ENCODE data around the gene LDLRAD1.

LDLRAD1 gene

DNA sequence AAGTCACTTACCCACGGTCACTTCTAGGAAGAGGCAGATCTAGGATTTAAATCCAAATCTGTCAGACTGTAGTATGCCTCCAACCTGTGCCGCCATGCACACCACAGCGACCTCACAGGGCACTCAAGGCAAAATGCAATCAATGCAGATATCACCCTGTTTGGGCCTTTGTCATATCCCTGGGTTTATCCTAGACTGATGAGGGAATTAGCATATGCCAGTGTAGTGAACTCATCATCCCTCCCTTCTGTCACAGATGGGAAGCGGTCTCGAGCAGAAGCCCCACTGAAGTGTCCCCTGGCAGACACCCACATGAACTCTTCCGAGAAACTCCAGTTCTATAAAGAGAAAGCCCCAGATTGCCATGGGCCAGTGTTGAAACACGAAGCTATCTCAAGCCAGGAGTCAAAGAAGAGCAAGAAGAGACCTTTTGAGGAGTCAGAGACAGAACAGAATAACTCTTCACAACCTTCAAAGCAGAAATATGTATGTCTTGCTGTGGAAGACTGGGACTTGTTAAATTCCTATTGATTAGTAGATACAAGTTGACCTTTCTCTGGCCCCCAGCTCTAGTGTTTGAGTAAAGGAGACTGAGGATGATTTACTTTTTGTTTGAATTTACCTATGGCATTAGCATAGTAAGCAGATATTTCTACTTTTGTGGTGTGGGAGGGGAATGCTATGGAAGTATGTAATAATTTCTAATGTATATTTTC is 50.4 kb downstream of the LDLRAD1 start:
- TF ChIP-seq, protein P1, sequence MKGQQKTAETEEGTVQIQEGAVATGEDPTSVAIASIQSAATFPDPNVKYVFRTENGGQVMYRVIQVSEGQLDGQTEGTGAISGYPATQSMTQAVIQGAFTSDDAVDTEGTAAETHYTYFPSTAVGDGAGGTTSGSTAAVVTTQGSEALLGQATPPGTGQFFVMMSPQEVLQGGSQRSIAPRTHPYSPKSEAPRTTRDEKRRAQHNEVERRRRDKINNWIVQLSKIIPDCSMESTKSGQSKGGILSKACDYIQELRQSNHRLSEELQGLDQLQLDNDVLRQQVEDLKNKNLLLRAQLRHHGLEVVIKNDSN (IDR thresholded peaks at IDR 0.05), result no peak
- no peak for TF ChIP-seq RAD21 (IDR thresholded peaks at IDR 0.05; ENCODE audit: low read depth)
- TF ChIP-seq ZBTB7A (IDR thresholded peaks at IDR 0.05; ENCODE audit: low read depth), result no peak
- no peak for TF ChIP-seq EGR1 (IDR thresholded peaks at IDR 0.05)
- TF ChIP-seq, protein P2, sequence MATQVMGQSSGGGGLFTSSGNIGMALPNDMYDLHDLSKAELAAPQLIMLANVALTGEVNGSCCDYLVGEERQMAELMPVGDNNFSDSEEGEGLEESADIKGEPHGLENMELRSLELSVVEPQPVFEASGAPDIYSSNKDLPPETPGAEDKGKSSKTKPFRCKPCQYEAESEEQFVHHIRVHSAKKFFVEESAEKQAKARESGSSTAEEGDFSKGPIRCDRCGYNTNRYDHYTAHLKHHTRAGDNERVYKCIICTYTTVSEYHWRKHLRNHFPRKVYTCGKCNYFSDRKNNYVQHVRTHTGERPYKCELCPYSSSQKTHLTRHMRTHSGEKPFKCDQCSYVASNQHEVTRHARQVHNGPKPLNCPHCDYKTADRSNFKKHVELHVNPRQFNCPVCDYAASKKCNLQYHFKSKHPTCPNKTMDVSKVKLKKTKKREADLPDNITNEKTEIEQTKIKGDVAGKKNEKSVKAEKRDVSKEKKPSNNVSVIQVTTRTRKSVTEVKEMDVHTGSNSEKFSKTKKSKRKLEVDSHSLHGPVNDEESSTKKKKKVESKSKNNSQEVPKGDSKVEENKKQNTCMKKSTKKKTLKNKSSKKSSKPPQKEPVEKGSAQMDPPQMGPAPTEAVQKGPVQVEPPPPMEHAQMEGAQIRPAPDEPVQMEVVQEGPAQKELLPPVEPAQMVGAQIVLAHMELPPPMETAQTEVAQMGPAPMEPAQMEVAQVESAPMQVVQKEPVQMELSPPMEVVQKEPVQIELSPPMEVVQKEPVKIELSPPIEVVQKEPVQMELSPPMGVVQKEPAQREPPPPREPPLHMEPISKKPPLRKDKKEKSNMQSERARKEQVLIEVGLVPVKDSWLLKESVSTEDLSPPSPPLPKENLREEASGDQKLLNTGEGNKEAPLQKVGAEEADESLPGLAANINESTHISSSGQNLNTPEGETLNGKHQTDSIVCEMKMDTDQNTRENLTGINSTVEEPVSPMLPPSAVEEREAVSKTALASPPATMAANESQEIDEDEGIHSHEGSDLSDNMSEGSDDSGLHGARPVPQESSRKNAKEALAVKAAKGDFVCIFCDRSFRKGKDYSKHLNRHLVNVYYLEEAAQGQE (IDR thresholded peaks at IDR 0.05; ENCODE audit: low read depth), result no peak
- no peak for TF ChIP-seq TCF12 (IDR thresholded peaks at IDR 0.05; ENCODE audit: low read depth)
- no peak for TF ChIP-seq TEAD4 (IDR thresholded peaks at IDR 0.05)
- TF ChIP-seq, protein P3, sequence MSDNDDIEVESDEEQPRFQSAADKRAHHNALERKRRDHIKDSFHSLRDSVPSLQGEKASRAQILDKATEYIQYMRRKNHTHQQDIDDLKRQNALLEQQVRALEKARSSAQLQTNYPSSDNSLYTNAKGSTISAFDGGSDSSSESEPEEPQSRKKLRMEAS (IDR thresholded peaks at IDR 0.05), result no peak
- no peak for TF ChIP-seq FOXM1 (IDR thresholded peaks at IDR 0.05; ENCODE audit: borderline replicate concordance, low read depth)
- no peak for TF ChIP-seq TAF1 (IDR thresholded peaks at IDR 0.05; ENCODE audit: low read depth)
- TF ChIP-seq NFIC (IDR thresholded peaks at IDR 0.05), result no peak
- no peak for TF ChIP-seq CREB1 (IDR thresholded peaks at IDR 0.05; ENCODE audit: low read depth)

DNA sequence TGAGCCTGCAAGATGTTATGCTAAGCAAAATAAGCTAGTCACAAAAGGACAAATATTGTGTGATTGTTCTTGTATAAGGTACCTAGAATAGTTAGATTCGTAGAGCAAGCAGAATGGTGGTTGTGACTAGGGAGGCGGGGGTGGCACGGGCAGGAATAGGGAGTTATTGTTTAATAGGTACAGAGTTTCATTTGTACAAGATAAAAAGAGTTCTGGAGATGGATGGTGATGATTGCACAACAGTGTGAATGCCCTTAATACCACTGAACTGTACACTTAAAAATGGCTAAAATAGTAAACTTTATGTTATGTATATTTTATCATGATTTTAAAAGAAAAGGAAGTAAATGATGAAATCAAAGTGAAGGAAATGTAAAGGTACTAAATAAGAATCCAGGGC is 51.2 kb downstream of the LDLRAD1 start:
- TF ChIP-seq, protein P1 (IDR thresholded peaks at IDR 0.05), result no peak
- TF ChIP-seq, protein P2 (IDR thresholded peaks at IDR 0.05; ENCODE audit: low read depth), result no peak
- TF ChIP-seq EGR1 (IDR thresholded peaks at IDR 0.05) (no peak), TCF12 (IDR thresholded peaks at IDR 0.05; ENCODE audit: low read depth) (no peak), RAD21 (IDR thresholded peaks at IDR 0.05; ENCODE audit: low read depth) (no peak), TAF1 (IDR thresholded peaks at IDR 0.05; ENCODE audit: low read depth) (no peak), EP300 (IDR thresholded peaks at IDR 0.05; ENCODE audit: borderline replicate concordance) (no peak), CREB1 (IDR thresholded peaks at IDR 0.05; ENCODE audit: low read depth) (no peak), NFIC (IDR thresholded peaks at IDR 0.05) (no peak), TEAD4 (IDR thresholded peaks at IDR 0.05) (no peak), YY1 (IDR thresholded peaks at IDR 0.05; ENCODE audit: low read depth) (no peak), ZBTB7A (IDR thresholded peaks at IDR 0.05; ENCODE audit: low read depth) (no peak)
- TF ChIP-seq, protein P3 (IDR thresholded peaks at IDR 0.05), result no peak

DNA sequence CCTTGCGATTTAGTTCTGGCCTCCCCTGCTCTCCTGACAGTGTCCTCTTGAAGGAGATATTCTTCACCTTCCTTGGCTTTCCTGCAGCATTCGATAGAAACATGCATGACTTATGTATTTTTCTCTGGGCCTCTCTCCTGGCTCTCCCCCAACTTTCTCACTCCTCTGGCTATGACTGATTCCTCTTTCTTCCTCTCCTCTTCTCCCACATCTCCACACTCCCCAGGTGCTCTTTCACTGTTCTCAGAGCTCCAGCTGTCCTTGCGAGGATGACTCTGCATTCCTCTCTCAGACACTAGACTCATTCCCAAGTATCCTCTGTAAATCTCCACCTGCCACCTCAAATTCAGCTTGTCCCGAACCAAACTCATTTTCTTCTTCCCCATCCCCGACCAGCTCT is 53.9 kb downstream of the LDLRAD1 start:
- no peak for TF ChIP-seq FOXM1 (IDR thresholded peaks at IDR 0.05; ENCODE audit: borderline replicate concordance, low read depth)
- no peak for TF ChIP-seq TEAD4 (IDR thresholded peaks at IDR 0.05)

DNA sequence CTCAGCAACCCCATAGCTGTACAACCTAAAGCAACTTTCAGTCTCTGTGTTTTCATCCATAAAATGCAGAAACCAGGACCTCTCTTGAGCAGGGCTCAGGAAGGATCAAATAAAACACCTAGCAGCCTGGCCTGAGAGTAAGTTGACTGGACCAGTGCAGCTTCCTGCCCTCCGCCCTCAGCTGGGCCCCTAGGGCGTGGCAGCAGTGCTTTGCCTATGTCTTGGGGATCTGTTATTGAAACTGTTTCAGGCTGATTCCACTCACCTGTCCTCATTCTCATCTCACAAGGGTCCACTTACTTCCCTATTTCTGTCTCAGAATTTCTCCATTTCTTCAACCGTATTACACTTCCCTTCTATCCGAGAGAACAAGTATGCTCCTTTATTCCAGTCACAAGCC is 54.5 kb downstream of the LDLRAD1 start:
- no peak for TF ChIP-seq RAD21 (IDR thresholded peaks at IDR 0.05; ENCODE audit: low read depth)
- TF ChIP-seq, protein P1 (IDR thresholded peaks at IDR 0.05), result no peak
- TF ChIP-seq FOXM1 (IDR thresholded peaks at IDR 0.05; ENCODE audit: borderline replicate concordance, low read depth), result no peak

DNA sequence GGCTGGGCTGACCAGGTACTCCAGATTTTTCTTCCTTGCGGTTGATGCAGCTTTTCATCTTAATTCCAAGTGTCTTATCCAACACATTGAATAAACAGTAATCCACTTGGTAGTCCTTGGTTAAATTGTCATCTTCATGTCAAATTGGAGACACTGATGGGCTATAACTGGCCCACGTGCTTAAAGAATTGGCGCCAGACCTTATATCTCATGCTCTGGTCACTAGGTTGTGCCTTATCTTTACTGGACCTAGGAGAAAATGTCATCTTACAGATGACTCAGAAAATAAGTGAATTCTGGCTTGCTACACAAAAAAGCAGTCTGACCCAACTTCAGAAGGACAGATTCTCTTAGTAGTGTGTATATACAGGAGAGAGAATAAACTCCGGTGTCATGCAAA is 55.6 kb downstream of the LDLRAD1 start:
- TF ChIP-seq CEBPB (IDR thresholded peaks at IDR 0.05) (no peak), YY1 (IDR thresholded peaks at IDR 0.05; ENCODE audit: low read depth) (no peak), NFIC (IDR thresholded peaks at IDR 0.05) (no peak)
- TF ChIP-seq, protein P1 (IDR thresholded peaks at IDR 0.05), result no peak

Measured in Ishikawa (cell line).